HCT116 (cell line): ENCODE data around the gene AP1AR. TPM values are rescaled to one million over a fixed set of nuclear protein-coding genes. Genes with fewer than 3 reads are reported as not detected.

Source experiments
- ATAC-seq: fragments of 200-7000 bp; cut with Tn5 transposase; 2 replicates; pipeline ENCODE4 v1.9.1; 2020; ENCODE audit warnings: mild to moderate bottlenecking, moderate library complexity
- BruUV-seq: library from RNA; stranded (reverse); fragments of 400-500 nt; replicated peaks from 2 replicates; lab custom pipeline; 2021; lab: Mats Ljungman, UMichigan
- CTCF ChIA-PET: fragments of 300-600 bp; sonication (Branson Sonifier 250); formaldehyde crosslinking; loops from one replicate; lab custom pipeline; 2021; ENCODE audit warnings: antibody characterized with exemption; lab: Charles Lee
- POLR2A ChIA-PET: fragments of 300-600, 350-600 bp; sonication (Branson Sonifier 250); formaldehyde crosslinking; loops from one replicate; lab custom pipeline; 2021; ENCODE audit warnings: antibody characterized with exemption; lab: Charles Lee
- RAD21 ChIA-PET, 2 experiments: fragments of 300-600 bp; sonication (Branson Sonifier 250); formaldehyde crosslinking; loops; one replicate each; lab custom pipeline; 2023; ENCODE audit warnings: low total read pairs in 2 of 2; ENCODE audit not compliant: uncharacterized antibody in 2 of 2, unreplicated experiment in 2 of 2, low non-redundant PET in 1 of 2; lab: Charles Lee
- DNase-seq: peaks from one replicate; pipeline ENCODE4 v3.0.0-alpha.2; 2010; ENCODE audit warnings: low read depth, low spot score
- H2AFZ ChIP-seq: fragments of 200-600 bp; shearing (Covaris generic), sonication (generic); 2 replicates; pipeline ENCODE4 v1.6.1; 2017; ENCODE audit warnings: low read depth, mixed run types, mixed read lengths, antibody characterized with exemption, low read length; ENCODE audit not compliant: poor library complexity, severe bottlenecking
- H3K27ac ChIP-seq: 2 replicates; pipeline ENCODE4 v1.5.1; 2012; ENCODE audit warnings: low read depth, low read length
- H3K27me3 ChIP-seq: fragments of 200-600 bp; sonication (generic); 2 replicates; pipeline ENCODE4 v1.6.1; 2016; ENCODE audit warnings: mixed run types, low read length, mixed read lengths; ENCODE audit not compliant: insufficient read depth
- H3K36me3 ChIP-seq, 2 experiments: fragments of 200-500 bp in 1 of 2; fragments of 200-600 bp in 1 of 2; sonication (Bioruptor generic) in 1 of 2; sonication (generic) in 1 of 2; 2 replicates each; pipeline versions ENCODE4 v1.5.1 to v1.6.1; 2014 to 2016; ENCODE audit warnings: low read length in 2 of 2, inconsistent platforms in 1 of 2, mixed read lengths in 1 of 2, mixed run types in 1 of 2; ENCODE audit not compliant: insufficient read depth in 2 of 2, control insufficient read depth in 1 of 2
- H3K4me1 ChIP-seq, 2 experiments: fragments of 200-600 bp in 1 of 2; sonication (generic) in 1 of 2; 2 replicates each; pipeline versions ENCODE4 v1.5.1 to v1.6.1; 2012 to 2017; ENCODE audit warnings: low read length in 2 of 2, inconsistent platforms in 1 of 2, mild to moderate bottlenecking in 1 of 2, mixed read lengths in 1 of 2, mixed run types in 1 of 2, moderate library complexity in 1 of 2; ENCODE audit not compliant: insufficient read depth in 2 of 2, control insufficient read depth in 1 of 2
- H3K4me2 ChIP-seq: fragments of 200-600 bp; sonication (generic); 2 replicates; pipeline ENCODE4 v1.6.1; 2017; ENCODE audit warnings: mixed run types, low read length, mixed read lengths
- H3K4me3 ChIP-seq, 2 experiments: fragments of 200-600 bp in 1 of 2; sonication (generic) in 1 of 2; replicated peaks in 1 of 2; 2 replicates each; pipeline ENCODE4 v1.5.1; 2011 to 2016; ENCODE audit warnings: low read length in 2 of 2, control low read depth in 1 of 2, low read depth in 1 of 2, mild to moderate bottlenecking in 1 of 2, mixed read lengths in 1 of 2, mixed run types in 1 of 2
- H3K79me2 ChIP-seq: fragments of 200-600 bp; sonication (generic); 2 replicates; pipeline ENCODE4 v1.6.1; 2017; ENCODE audit warnings: mild to moderate bottlenecking, mixed run types, low read length, moderate library complexity, mixed read lengths; ENCODE audit not compliant: insufficient read depth
- H3K9ac ChIP-seq: fragments of 200-600 bp; sonication (generic); 2 replicates; pipeline ENCODE4 v1.6.1; 2016; ENCODE audit warnings: low read length, mixed read lengths
- H3K9me2 ChIP-seq: fragments of 200-600 bp; sonication (generic), shearing (Covaris generic); 2 replicates; pipeline ENCODE4 v1.6.1; 2017; ENCODE audit warnings: mixed run types, mild to moderate bottlenecking, moderate library complexity; ENCODE audit not compliant: insufficient read depth
- H3K9me3 ChIP-seq, 2 experiments: fragments of 200-500 bp in 1 of 2; fragments of 200-600 bp in 1 of 2; sonication (Bioruptor generic) in 1 of 2; sonication (generic) in 1 of 2; 2 replicates each; pipeline ENCODE4 v1.6.1; 2014 to 2017; ENCODE audit warnings: low read length in 2 of 2, mixed read lengths in 2 of 2, inconsistent platforms in 1 of 2, low read depth in 1 of 2, mild to moderate bottlenecking in 1 of 2, mixed run types in 1 of 2, moderate library complexity in 1 of 2; ENCODE audit not compliant: control insufficient read depth in 1 of 2, insufficient read depth in 1 of 2
- H4K20me1 ChIP-seq: fragments of 200-600 bp; sonication (generic), shearing (Covaris generic); 2 replicates; pipeline ENCODE4 v1.6.1; 2017; ENCODE audit warnings: mixed run types, mild to moderate bottlenecking, moderate library complexity; ENCODE audit not compliant: insufficient read depth
- CEBPB ChIP-seq: IDR thresholded peaks from 2 replicates; pipeline ENCODE4 v1.6.1; 2012; ENCODE audit warnings: low read depth
- EGR1 ChIP-seq: IDR thresholded peaks from 2 replicates; pipeline ENCODE4 v1.6.1; 2012; ENCODE audit warnings: low read depth
- ELF1 ChIP-seq: IDR thresholded peaks from 2 replicates; pipeline ENCODE4 v1.6.1; 2012; ENCODE audit warnings: low read depth, borderline replicate concordance
- FOSL1 ChIP-seq: IDR thresholded peaks from 2 replicates; pipeline ENCODE4 v1.6.1; 2012; ENCODE audit warnings: low read depth
- POLR2A ChIP-seq: IDR thresholded peaks from 2 replicates; pipeline ENCODE4 v1.7.0; 2011; ENCODE audit warnings: borderline replicate concordance; ENCODE audit not compliant: insufficient read depth, insufficient read length; ENCODE audit errors: extremely low read depth
- RAD21 ChIP-seq: IDR thresholded peaks from 2 replicates; pipeline ENCODE4 v1.6.1; 2012; ENCODE audit warnings: low read depth, mild to moderate bottlenecking
- SRF ChIP-seq: IDR thresholded peaks from 2 replicates; pipeline ENCODE4 v1.6.1; 2012; ENCODE audit warnings: low read depth
- intact Hi-C: fragments of 100-400 bp; cut with micrococcal nuclease; formaldehyde crosslinking; loops from 2 replicates; pipeline ENCODE4 v1.10.0; 2022
- total RNA-seq: library from RNA; stranded (reverse); gene quantifications from one replicate; pipeline ENCODE4 v1.2.1, GENCODE V29; 2021; ENCODE audit not compliant: unreplicated experiment
- TF ChIP-seq, protein P1 (sequence below), 3 experiments: fragments of 200-600 bp in 1 of 3; sonication (generic) in 1 of 3; IDR thresholded peaks in 2 of 3; conservative IDR thresholded peaks in 1 of 3; 2 replicates each; pipeline ENCODE4 v1.5.1; 2012 to 2017; ENCODE audit warnings: low read depth in 2 of 3, low read length in 2 of 3, antibody characterized with exemption in 1 of 3, borderline replicate concordance in 1 of 3, control low read depth in 1 of 3, mild to moderate bottlenecking in 1 of 3, mixed read lengths in 1 of 3, mixed run types in 1 of 3, moderate library complexity in 1 of 3; ENCODE audit not compliant: insufficient read depth in 1 of 3
- TF ChIP-seq, protein P2 (sequence below): IDR thresholded peaks from 2 replicates; pipeline ENCODE4 v1.6.1; 2012

AP1AR gene
- total RNA-seq, 1 experiment from 2014 or later: 56.7 TPM

- no peak for TF ChIP-seq CEBPB
- TF ChIP-seq RAD21: no peak
- TF ChIP-seq, protein P1, sequence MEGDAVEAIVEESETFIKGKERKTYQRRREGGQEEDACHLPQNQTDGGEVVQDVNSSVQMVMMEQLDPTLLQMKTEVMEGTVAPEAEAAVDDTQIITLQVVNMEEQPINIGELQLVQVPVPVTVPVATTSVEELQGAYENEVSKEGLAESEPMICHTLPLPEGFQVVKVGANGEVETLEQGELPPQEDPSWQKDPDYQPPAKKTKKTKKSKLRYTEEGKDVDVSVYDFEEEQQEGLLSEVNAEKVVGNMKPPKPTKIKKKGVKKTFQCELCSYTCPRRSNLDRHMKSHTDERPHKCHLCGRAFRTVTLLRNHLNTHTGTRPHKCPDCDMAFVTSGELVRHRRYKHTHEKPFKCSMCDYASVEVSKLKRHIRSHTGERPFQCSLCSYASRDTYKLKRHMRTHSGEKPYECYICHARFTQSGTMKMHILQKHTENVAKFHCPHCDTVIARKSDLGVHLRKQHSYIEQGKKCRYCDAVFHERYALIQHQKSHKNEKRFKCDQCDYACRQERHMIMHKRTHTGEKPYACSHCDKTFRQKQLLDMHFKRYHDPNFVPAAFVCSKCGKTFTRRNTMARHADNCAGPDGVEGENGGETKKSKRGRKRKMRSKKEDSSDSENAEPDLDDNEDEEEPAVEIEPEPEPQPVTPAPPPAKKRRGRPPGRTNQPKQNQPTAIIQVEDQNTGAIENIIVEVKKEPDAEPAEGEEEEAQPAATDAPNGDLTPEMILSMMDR (IDR thresholded peaks at IDR 0.05 in 2 of 3, conservative IDR thresholded peaks at IDR 0.05 in 1 of 3; ENCODE audit: borderline replicate concordance in 1 of 3, insufficient read depth in 1 of 3, low read depth in 2 of 3, low read length in 2 of 3): no peak
- TF ChIP-seq POLR2A: no peak
- TF ChIP-seq SRF: no peak
- TF ChIP-seq FOSL1: no peak
- TF ChIP-seq, protein P2, sequence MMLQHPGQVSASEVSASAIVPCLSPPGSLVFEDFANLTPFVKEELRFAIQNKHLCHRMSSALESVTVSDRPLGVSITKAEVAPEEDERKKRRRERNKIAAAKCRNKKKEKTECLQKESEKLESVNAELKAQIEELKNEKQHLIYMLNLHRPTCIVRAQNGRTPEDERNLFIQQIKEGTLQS: no peak
- TF ChIP-seq ELF1: no peak
- no peak for TF ChIP-seq EGR1
Measured at GRCh38 chr4:112253382-112254000, 21.9 kb downstream of the AP1AR start.

More at GRCh38 chr4:112253382-112254000, 21.9 kb downstream of the AP1AR start:
- intact Hi-C loops: no loop called here
- Histone ChIP-seq H2AFZ (no peak overlapping the region), H3K27ac (no peak overlapping the region), H3K4me2 (no peak overlapping the region), H3K4me3 (no peak overlapping the region), H3K9me2 (no peaks in the 10 kb centered on the region), H4K20me1 (no peaks in the 10 kb centered on the region; the same call in 1 of the 2 replicates), H3K79me2 (peaks cover 39% of the 10 kb centered on the region), H3K27me3 (no peaks in the 10 kb centered on the region), H3K4me1 (peaks cover 0 to 4% of the 10 kb centered on the region in 2 experiments; a peak in 2 of 4 replicates), H3K36me3 (peaks cover 4 to 8% of the 10 kb centered on the region in 2 experiments; a peak in 3 of 4 replicates), H3K9ac (no peak overlapping the region), H3K9me3 (no peaks in the 10 kb centered on the region)
- POLR2A ChIA-PET: no interaction called here
- BruUV-seq: no TSS peak
- ATAC-seq (no peak), DNase-seq (no peak)
- CTCF ChIA-PET: no interaction called here
- RAD21 ChIA-PET: no interaction called here
